HepG2 (cell line): Measurements from ENCODE around the gene PGPEP1. TPM values are rescaled to one million over a fixed set of nuclear protein-coding genes. Genes with fewer than 3 reads are reported as not detected.
A peak's percentile ranks its signal among the peaks of the same experiment; 100 is the strongest.

Source experiments
- ELF4 ChIP-seq: sonication (generic); formaldehyde crosslinking; IDR thresholded peaks from 2 replicates; pipeline ENCODE4 v1.5.0; 2020; ENCODE audit warnings: missing genetic modification reagents, mild to moderate bottlenecking, moderate library complexity, borderline replicate concordance
- FOXO1 ChIP-seq: sonication (generic); formaldehyde crosslinking; IDR thresholded peaks from 2 replicates; pipeline ENCODE4 v1.4.0; 2020; ENCODE audit warnings: missing genetic modification reagents
- GMEB1 ChIP-seq: sonication (generic); formaldehyde crosslinking; IDR thresholded peaks from 2 replicates; pipeline ENCODE4 v1.5.1; 2020; ENCODE audit warnings: missing genetic modification reagents, mild to moderate bottlenecking, borderline replicate concordance
- ISX ChIP-seq: sonication (generic); formaldehyde crosslinking; conservative IDR thresholded peaks from 2 replicates; pipeline ENCODE4 v1.5.0; 2020; ENCODE audit warnings: missing genetic modification reagents
- KDM3A ChIP-seq: IDR thresholded peaks from 2 replicates; pipeline ENCODE4 v1.6.1; 2018; ENCODE audit warnings: low read depth, missing compliant biosample characterization
- MED1 ChIP-seq: sonication (generic); formaldehyde crosslinking; IDR thresholded peaks from 2 replicates; pipeline ENCODE4 v1.4.0; 2020; ENCODE audit warnings: missing genetic modification reagents
- MIXL1 ChIP-seq: IDR thresholded peaks from 2 replicates; pipeline ENCODE4 v1.6.1; 2016
- MTF1 ChIP-seq: sonication (generic); formaldehyde crosslinking; IDR thresholded peaks from 2 replicates; pipeline ENCODE4 v1.5.0; 2020; ENCODE audit warnings: missing genetic modification reagents
- MXD1 ChIP-seq: sonication (generic); formaldehyde crosslinking; IDR thresholded peaks from 2 replicates; pipeline ENCODE4 v1.4.0; 2020; ENCODE audit warnings: mild to moderate bottlenecking, missing genetic modification reagents
- NR2F2 ChIP-seq: IDR thresholded peaks from 2 replicates; pipeline ENCODE4 v1.6.1; 2012; ENCODE audit warnings: low read depth, inconsistent platforms, borderline replicate concordance
- PRMT3 ChIP-seq: sonication (generic); formaldehyde crosslinking; IDR thresholded peaks from 2 replicates; pipeline ENCODE4 v1.8.1; 2022; ENCODE audit warnings: low read depth, mild to moderate bottlenecking, moderate library complexity, missing genetic modification reagents, borderline replicate concordance
- SMAD1 ChIP-seq: sonication (generic); formaldehyde crosslinking; IDR thresholded peaks from 2 replicates; pipeline ENCODE4 v1.4.0; 2020; ENCODE audit warnings: missing genetic modification reagents, low read depth, mild to moderate bottlenecking, borderline replicate concordance
- SOX13 ChIP-seq, 3 experiments: fragments of 450-650 bp in 1 of 3; sonication (generic) in 1 of 3; formaldehyde crosslinking in 1 of 3; IDR thresholded peaks in 2 of 3; conservative IDR thresholded peaks in 1 of 3; 2 replicates each; pipeline versions ENCODE4 v1.5.0 to v1.6.1; 2016 to 2020; ENCODE audit warnings: antibody characterized with exemption in 1 of 3, mild to moderate bottlenecking in 1 of 3, missing compliant biosample characterization in 1 of 3, missing genetic modification reagents in 1 of 3, moderate library complexity in 1 of 3
- SP1 ChIP-seq, 2 experiments: fragments of 450-650 bp in 1 of 2; sonication (generic) in 1 of 2; formaldehyde crosslinking in 1 of 2; IDR thresholded peaks; 2 replicates each; pipeline versions ENCODE4 v1.4.0 to v1.6.1; 2016 to 2020; ENCODE audit warnings: missing genetic modification reagents in 1 of 2
- SP5 ChIP-seq: IDR thresholded peaks from 2 replicates; pipeline ENCODE4 v1.6.1; 2016; ENCODE audit warnings: low read depth, borderline replicate concordance
- TEAD3 ChIP-seq: optimal IDR thresholded peaks from 2 replicates; pipeline ENCODE3; 2016; ENCODE audit warnings: borderline replicate concordance
- TFE3 ChIP-seq: IDR thresholded peaks from 2 replicates; pipeline ENCODE4 v1.6.1; 2016
- THAP11 ChIP-seq: IDR thresholded peaks from 2 replicates; pipeline ENCODE4 v1.6.1; 2016; ENCODE audit warnings: missing biosample characterization, missing genetic modification reagents
- ZNF160 ChIP-seq: sonication (generic); formaldehyde crosslinking; IDR thresholded peaks from 2 replicates; pipeline ENCODE4 v1.8.0; 2022; ENCODE audit warnings: mild to moderate bottlenecking, inconsistent platforms, missing genetic modification reagents
- ZNF781 ChIP-seq: sonication (generic); formaldehyde crosslinking; IDR thresholded peaks from 2 replicates; pipeline ENCODE4 v1.5.1; 2020; ENCODE audit warnings: borderline replicate concordance, mild to moderate bottlenecking, missing genetic modification reagents; ENCODE audit errors: not compliant biosample characterization
- ZNF891 ChIP-seq: sonication (generic); formaldehyde crosslinking; IDR thresholded peaks from 2 replicates; pipeline ENCODE4 v1.5.0; 2020; ENCODE audit warnings: mild to moderate bottlenecking, missing genetic modification reagents
- polyA plus RNA-seq, 8 experiments: library from polyadenylated mRNA; depleted of rRNA in 3 of 8; stranded (reverse) in 7 of 8; unstranded in 1 of 8; fragments of >200 nt; fragmentation: Illumina TruSeq in 4 of 8; extraction: Trizol in 4 of 8; gene quantifications; 2 replicates each; pipeline versions ENCODE4 v1.2.1 to v1.2.3, GENCODE V29; 2011 to 2016; ENCODE audit warnings: low read depth in 4 of 8, missing spikeins in 1 of 8, mixed read lengths in 1 of 8; ENCODE audit not compliant: insufficient read depth in 1 of 8
- total RNA-seq, 5 experiments: library from RNA; depleted of rRNA; stranded (reverse); fragments of >200 nt; fragmentation: Illumina TruSeq; extraction: Trizol; gene quantifications; 2 replicates each; pipeline ENCODE4 v1.2.3, GENCODE V29; 2016; ENCODE audit warnings: low read depth in 1 of 5
- TF ChIP-seq, protein P1 (sequence below): sonication (generic); formaldehyde crosslinking; conservative IDR thresholded peaks from 2 replicates; pipeline ENCODE4 v1.4.0; 2020; ENCODE audit warnings: mild to moderate bottlenecking, missing genetic modification reagents, moderate library complexity

Gene PGPEP1
- total and polyA plus RNA-seq, 2 of the 13 experiments (the other 11 are each of a cell fraction or from before 2014, with no cell fraction given) = 53.1 to 56.6 TPM

DNA sequence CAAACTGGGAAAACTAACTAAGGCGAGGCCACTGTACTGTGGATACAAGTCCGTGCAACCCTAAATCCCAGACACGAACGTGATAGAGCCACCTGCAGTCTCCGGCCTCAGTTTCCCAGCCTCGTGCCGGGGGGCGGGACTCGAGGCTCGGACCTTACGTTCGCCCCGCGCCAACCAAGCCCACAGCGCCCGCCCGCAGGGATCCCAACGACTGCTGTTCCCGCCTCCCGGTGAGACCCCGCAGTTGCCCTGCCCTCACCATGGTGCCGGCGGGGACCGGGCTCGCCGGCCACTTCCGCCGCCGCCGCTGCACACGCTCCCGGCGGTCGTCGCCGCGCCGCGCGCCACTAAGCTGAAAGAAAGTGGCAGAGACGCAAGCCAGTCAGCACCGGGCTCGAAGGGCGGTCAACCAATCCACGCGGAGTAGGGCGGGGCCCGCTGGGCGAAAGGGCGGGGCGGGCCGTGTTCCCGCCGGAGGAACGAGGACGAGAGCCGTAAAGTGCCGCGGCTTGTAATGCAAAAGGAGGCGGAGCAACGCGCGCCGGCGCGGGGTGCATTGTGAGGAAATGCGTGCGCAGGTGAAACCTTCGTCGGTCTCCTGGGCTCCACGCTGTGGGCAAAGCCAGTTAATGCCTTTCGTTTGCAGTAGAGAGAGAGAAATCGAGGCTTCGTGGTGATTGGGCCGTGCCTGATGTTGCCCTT lies 17.5 kb upstream of the PGPEP1 start, which contains the start of gene LSM4 (continued):
- 0 out of 2 replicates have a peak, but pooled peaks have one; percentile 9 for TF ChIP-seq MIXL1 (CRISPR knock-in tag)
- 0 out of 2 replicates have a peak, but pooled peaks have one; percentile 36 for TF ChIP-seq KDM3A (CRISPR knock-in tag)
- peak; percentile 97 for TF ChIP-seq SP5 (CRISPR knock-in tag)
- TF ChIP-seq TFE3 (CRISPR knock-in tag) = 0 out of 2 replicates have a peak, but pooled peaks have one; percentile 21
- TF ChIP-seq PRMT3 (CRISPR knock-in tag) = no peak
- peak; percentile 98 for TF ChIP-seq MTF1 (CRISPR knock-in tag)
- no peak for TF ChIP-seq ELF4
- peak; percentile 92 for TF ChIP-seq GMEB1
- TF ChIP-seq SMAD1 = no peak; the same call in 1 of the 2 replicates
- TF ChIP-seq MED1 (CRISPR knock-in tag) = peak; percentile 71
- TF ChIP-seq ISX (CRISPR knock-in tag) = 0 out of 2 replicates have a peak, but pooled peaks have one; percentile 2
- peak; percentile 66; the same call in 1 of the 2 replicates for TF ChIP-seq ZNF160 (CRISPR knock-in tag)
- peak; percentile 70 for TF ChIP-seq MXD1 (CRISPR knock-in tag)
- TF ChIP-seq SOX13 (IDR thresholded peaks at IDR 0.05) = no peak; the same call in 1 of the 2 replicates
- peak in 1 of 2 experiments; percentile 62; a peak in 2 of 4 replicates for TF ChIP-seq SOX13 (CRISPR knock-in tag; conservative IDR thresholded peaks at IDR 0.05 in 1 of 2, IDR thresholded peaks at IDR 0.05 in 1 of 2)
- TF ChIP-seq, protein P1, sequence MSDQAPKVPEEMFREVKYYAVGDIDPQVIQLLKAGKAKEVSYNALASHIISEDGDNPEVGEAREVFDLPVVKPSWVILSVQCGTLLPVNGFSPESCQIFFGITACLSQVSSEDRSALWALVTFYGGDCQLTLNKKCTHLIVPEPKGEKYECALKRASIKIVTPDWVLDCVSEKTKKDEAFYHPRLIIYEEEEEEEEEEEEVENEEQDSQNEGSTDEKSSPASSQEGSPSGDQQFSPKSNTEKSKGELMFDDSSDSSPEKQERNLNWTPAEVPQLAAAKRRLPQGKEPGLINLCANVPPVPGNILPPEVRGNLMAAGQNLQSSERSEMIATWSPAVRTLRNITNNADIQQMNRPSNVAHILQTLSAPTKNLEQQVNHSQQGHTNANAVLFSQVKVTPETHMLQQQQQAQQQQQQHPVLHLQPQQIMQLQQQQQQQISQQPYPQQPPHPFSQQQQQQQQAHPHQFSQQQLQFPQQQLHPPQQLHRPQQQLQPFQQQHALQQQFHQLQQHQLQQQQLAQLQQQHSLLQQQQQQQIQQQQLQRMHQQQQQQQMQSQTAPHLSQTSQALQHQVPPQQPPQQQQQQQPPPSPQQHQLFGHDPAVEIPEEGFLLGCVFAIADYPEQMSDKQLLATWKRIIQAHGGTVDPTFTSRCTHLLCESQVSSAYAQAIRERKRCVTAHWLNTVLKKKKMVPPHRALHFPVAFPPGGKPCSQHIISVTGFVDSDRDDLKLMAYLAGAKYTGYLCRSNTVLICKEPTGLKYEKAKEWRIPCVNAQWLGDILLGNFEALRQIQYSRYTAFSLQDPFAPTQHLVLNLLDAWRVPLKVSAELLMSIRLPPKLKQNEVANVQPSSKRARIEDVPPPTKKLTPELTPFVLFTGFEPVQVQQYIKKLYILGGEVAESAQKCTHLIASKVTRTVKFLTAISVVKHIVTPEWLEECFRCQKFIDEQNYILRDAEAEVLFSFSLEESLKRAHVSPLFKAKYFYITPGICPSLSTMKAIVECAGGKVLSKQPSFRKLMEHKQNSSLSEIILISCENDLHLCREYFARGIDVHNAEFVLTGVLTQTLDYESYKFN (CRISPR knock-in tag) = peak; percentile 56; the same call in 1 of the 2 replicates
- no peak for TF ChIP-seq NR2F2
- TF ChIP-seq SP1 (IDR thresholded peaks at IDR 0.05) = no peak
- peak; percentile 94 for TF ChIP-seq SP1 (CRISPR knock-in tag; IDR thresholded peaks at IDR 0.05)
- TF ChIP-seq ZNF781 (CRISPR knock-in tag) = no peak
- peak; percentile 77 for TF ChIP-seq TEAD3
- TF ChIP-seq ZNF891 (CRISPR knock-in tag) = peak; percentile 97
- peak; percentile 8; the same call in 1 of the 2 replicates for TF ChIP-seq FOXO1
- TF ChIP-seq THAP11 (CRISPR knock-in tag) = peak; percentile 90
